Endothelial cell of umbilical vein (primary cell): ENCODE results near the gene ZSWIM7. TPM values are rescaled to one million over a fixed set of nuclear protein-coding genes. Genes with fewer than 3 reads are reported as not detected.

Experiments used
- BruUV-seq: library from RNA; stranded (reverse); fragments of 400-500 nt; replicated peaks from 2 replicates; lab custom pipeline; 2021; lab: Mats Ljungman, UMichigan
- CTCF ChIA-PET: fragments of 300-600, 350-600 bp; sonication (Branson Sonifier 250); formaldehyde crosslinking; loops from one replicate; lab custom pipeline; 2021; ENCODE audit warnings: antibody characterized with exemption, inconsistent platforms; lab: Charles Lee
- POLR2A ChIA-PET: fragments of 300-600, 350-600 bp; sonication (Branson Sonifier 250); formaldehyde crosslinking; loops from one replicate; lab custom pipeline; 2021; ENCODE audit warnings: antibody characterized with exemption, inconsistent platforms; lab: Charles Lee
- DNase-seq: peaks from one replicate; pipeline ENCODE4 v3.0.0-alpha.2; 2011; ENCODE audit warnings: low read depth, low spot score
- FAIRE-seq: peaks from 2 replicates; lab custom pipeline; 2011; peaks lifted over from hg19 to GRCh38; lab: Jason Lieb, UNC
- H2AFZ ChIP-seq: 2 replicates; pipeline ENCODE4 v1.6.0; 2012; ENCODE audit warnings: low read depth, low read length, control low read depth, inconsistent platforms
- H3K27ac ChIP-seq: 2 replicates; pipeline ENCODE4 v1.5.1; 2011; ENCODE audit warnings: low read depth, mild to moderate bottlenecking, control low read depth, low read length, moderate library complexity; ENCODE audit not compliant: insufficient read depth
- H3K27me3 ChIP-seq, 2 experiments: 2 replicates each; pipeline versions ENCODE4 v1.6.0 to v1.6.1; 2011; ENCODE audit warnings: low read length in 2 of 2, mixed read lengths in 1 of 2; ENCODE audit not compliant: control insufficient read depth in 2 of 2, insufficient read depth in 2 of 2
- H3K36me3 ChIP-seq, 2 experiments: 2 replicates in 1 of 2; 3 replicates in 1 of 2; pipeline ENCODE4 v1.5.1; 2011; ENCODE audit warnings: low read length in 2 of 2, mild to moderate bottlenecking in 1 of 2, moderate library complexity in 1 of 2; ENCODE audit not compliant: control insufficient read depth in 2 of 2, insufficient read depth in 2 of 2; ENCODE audit errors: extremely low read depth in 1 of 2
- H3K4me1 ChIP-seq: 3 replicates; pipeline ENCODE4 v1.5.1; 2011; ENCODE audit warnings: mild to moderate bottlenecking, low read length; ENCODE audit not compliant: control insufficient read depth, insufficient read depth; ENCODE audit errors: extremely low read depth
- H3K4me2 ChIP-seq: 2 replicates; pipeline ENCODE4 v1.6.1; 2011; ENCODE audit warnings: low read length, control low read depth, mixed read lengths; ENCODE audit not compliant: insufficient read depth
- H3K4me3 ChIP-seq, 3 experiments: fragments of 200-600 bp in 1 of 3; sonication (generic), shearing (Covaris generic) in 1 of 3; replicated peaks in 1 of 3; 2 replicates each; pipeline ENCODE4 v1.5.1; 2011 to 2016; ENCODE audit warnings: control low read depth in 3 of 3, low read length in 3 of 3, mild to moderate bottlenecking in 2 of 3, inconsistent platforms in 1 of 3, low read depth in 1 of 3, moderate library complexity in 1 of 3; ENCODE audit not compliant: insufficient read depth in 1 of 3
- H3K79me2 ChIP-seq: 2 replicates; pipeline ENCODE4 v1.6.0; 2012; ENCODE audit warnings: low read length, inconsistent platforms; ENCODE audit not compliant: control insufficient read depth, insufficient read depth
- H3K9ac ChIP-seq: replicated peaks from 2 replicates; pipeline ENCODE3; 2011; ENCODE audit warnings: low read length, control low read depth; ENCODE audit not compliant: insufficient read depth; ENCODE audit errors: extremely low read depth
- H3K9me1 ChIP-seq: replicated peaks from 3 replicates; pipeline ENCODE4 v1.6.0; 2011; ENCODE audit warnings: mild to moderate bottlenecking, low read length; ENCODE audit not compliant: control insufficient read depth, insufficient read depth; ENCODE audit errors: extremely low read depth
- H3K9me3 ChIP-seq: replicated peaks from 2 replicates; pipeline ENCODE4 v1.5.1; 2012; ENCODE audit warnings: low read length, inconsistent platforms; ENCODE audit not compliant: control insufficient read depth, insufficient read depth
- H4K20me1 ChIP-seq: replicated peaks from 2 replicates; pipeline ENCODE3; 2011; ENCODE audit warnings: mild to moderate bottlenecking, low read length; ENCODE audit not compliant: control insufficient read depth, insufficient read depth; ENCODE audit errors: extremely low read depth
- CTCF ChIP-seq, 2 donors: IDR thresholded peaks; 1 replicate in 1 of 2; 2 replicates in 1 of 2; pipeline ENCODE4 v1.5.1; 2011; ENCODE audit warnings: low read length in 2 of 2, mild to moderate bottlenecking in 2 of 2, moderate library complexity in 2 of 2, control low read depth in 1 of 2, inconsistent platforms in 1 of 2, low read depth in 1 of 2; ENCODE audit not compliant: insufficient read depth in 1 of 2; ENCODE audit errors: extremely low read depth in 1 of 2
- EZH2 ChIP-seq: IDR thresholded peaks from 2 replicates; pipeline ENCODE4 v1.6.1; 2012; ENCODE audit warnings: borderline replicate concordance, low read depth, mild to moderate bottlenecking, moderate library complexity, low read length, inconsistent platforms; ENCODE audit not compliant: severe bottlenecking
- FOS ChIP-seq: IDR thresholded peaks from 2 replicates; pipeline ENCODE4 v1.6.1; 2011; ENCODE audit warnings: mild to moderate bottlenecking, low read length, moderate library complexity, borderline replicate concordance; ENCODE audit not compliant: insufficient read depth
- GATA2 ChIP-seq: IDR thresholded peaks from 2 replicates; pipeline ENCODE4 v1.7.0; 2011; ENCODE audit warnings: low read depth, mild to moderate bottlenecking, moderate library complexity, mixed read lengths, low read length; ENCODE audit not compliant: insufficient read length, insufficient read depth
- JUN ChIP-seq: IDR thresholded peaks from 2 replicates; pipeline ENCODE4 v1.6.1; 2011; ENCODE audit warnings: borderline replicate concordance, low read depth; ENCODE audit not compliant: insufficient read length, insufficient read depth
- MAX ChIP-seq: IDR thresholded peaks from 2 replicates; pipeline ENCODE4 v1.6.1; 2011; ENCODE audit not compliant: insufficient read depth, insufficient read length
- MYC ChIP-seq: IDR thresholded peaks from one replicate; pipeline ENCODE4 v1.6.1; 2011; ENCODE audit warnings: mild to moderate bottlenecking, low read depth, low read length
- POLR2A ChIP-seq: IDR thresholded peaks from 2 replicates; pipeline ENCODE4 v1.6.1; 2012; ENCODE audit warnings: low read depth, mild to moderate bottlenecking, control low read depth, low read length
- POLR2AphosphoS5 ChIP-seq: IDR thresholded peaks from 2 replicates; pipeline ENCODE4 v1.6.1; 2012; ENCODE audit warnings: low read depth, mild to moderate bottlenecking, control low read depth, low read length, moderate library complexity; ENCODE audit not compliant: insufficient read depth
- dilution Hi-C: fragments of 300-500 bp; cut with MboI; formaldehyde crosslinking; loops from one replicate; pipeline ENCODE4 v1.15.0; 2019; ENCODE audit warnings: low sequenced_read_pairs; ENCODE audit not compliant: extremely low pct_ligation_motif_present
- intact Hi-C: fragments of 100-400 bp; cut with micrococcal nuclease; formaldehyde crosslinking; loops from one replicate; pipeline ENCODE4 v1.10.0; 2022
- polyA plus RNA-seq, 4 experiments: library from polyadenylated mRNA; depleted of rRNA in 3 of 4; stranded (reverse) in 3 of 4; unstranded in 1 of 4; fragments of >200 nt; gene quantifications; 2 replicates each; pipeline versions ENCODE4 v1.2.1 to v1.2.3, GENCODE V29; 2011 to 2012; ENCODE audit warnings: missing spikeins in 1 of 4
- total RNA-seq: library from RNA; stranded (reverse); gene quantifications from 2 replicates; pipeline ENCODE4 v1.2.3, GENCODE V29; 2021

The ZSWIM7 gene
- total and polyA plus RNA-seq, 2 donors (not counting 3 experiments of a cell fraction or from before 2014, with no cell fraction given), result 18.0 to 33.8 TPM

- DNase-seq (peak; percentile 44), FAIRE-seq (peak; percentile 62)
- no TSS peak for BruUV-seq
- peaks cover 33% of the 10 kb centered on the region for H3K79me2 ChIP-seq
- H3K9me1 ChIP-seq, result no peaks in the 10 kb centered on the region
- H3K9me3 ChIP-seq, result no peaks in the 10 kb centered on the region
- peaks cover 42% of the 10 kb centered on the region for H3K4me1 ChIP-seq
- dilution Hi-C loops (no loop called here), intact Hi-C loops (no loop called here)
- no peaks in the 10 kb centered on the region for H4K20me1 ChIP-seq
- peak overlapping the region; percentile 47 for H3K27ac ChIP-seq
- no peak for TF ChIP-seq EZH2
- no peak for TF ChIP-seq MAX
- no peak for TF ChIP-seq MYC
- no peak for TF ChIP-seq CTCF (IDR thresholded peaks at IDR 0.05; ENCODE audit: extremely low read depth in 1 of 2, insufficient read depth in 1 of 2, low read depth in 1 of 2, low read length in 2 of 2)
- TF ChIP-seq JUN, result no peak
- TF ChIP-seq POLR2A, result no peak
- no peak for TF ChIP-seq FOS
- no peak for TF ChIP-seq GATA2
- TF ChIP-seq POLR2AphosphoS5, result no peak
- no peak overlapping the region for H3K4me3 ChIP-seq
- H2AFZ ChIP-seq, result no peak overlapping the region
- H3K27me3 ChIP-seq, result no peaks in the 10 kb centered on the region
- H3K36me3 ChIP-seq, result no peaks in the 10 kb centered on the region
- H3K9ac ChIP-seq, result no peak overlapping the region
- ChIA-PET CTCF (interaction anchor here (1.0 kb wide), 1 partner anchor 18 kb away, joined by 3 read pairs; the partner anchor contains the start of gene ADORA2B), POLR2A (no interaction called here)
- no peak overlapping the region for H3K4me2 ChIP-seq
Observed at GRCh38 chr17:15963670-15964110, 35.8 kb downstream of the ZSWIM7 start.
